ENCODE results near the gene COL4A5.
A peak's percentile ranks its signal among the peaks of the same experiment; 100 is the strongest.

The COL4A5 gene

DNA sequence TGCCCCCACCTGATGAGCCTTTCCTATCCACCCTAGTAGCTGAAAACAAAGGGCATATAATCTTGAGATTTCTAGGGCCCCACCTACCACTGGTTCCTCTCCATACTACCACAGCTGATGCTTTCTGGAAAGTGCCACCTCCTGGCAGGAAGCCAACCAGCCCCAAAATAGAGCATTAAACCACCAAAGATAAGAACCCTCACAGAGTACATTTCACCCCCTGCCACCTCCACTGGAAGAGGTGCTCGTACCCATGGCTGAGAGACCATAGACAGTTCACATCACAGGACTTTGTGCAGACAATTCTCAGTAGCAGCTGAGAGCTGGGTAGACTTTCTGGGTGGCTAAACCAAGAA, 202.6 kb downstream of the COL4A5 start:
- no peak for DNase-seq

DNA sequence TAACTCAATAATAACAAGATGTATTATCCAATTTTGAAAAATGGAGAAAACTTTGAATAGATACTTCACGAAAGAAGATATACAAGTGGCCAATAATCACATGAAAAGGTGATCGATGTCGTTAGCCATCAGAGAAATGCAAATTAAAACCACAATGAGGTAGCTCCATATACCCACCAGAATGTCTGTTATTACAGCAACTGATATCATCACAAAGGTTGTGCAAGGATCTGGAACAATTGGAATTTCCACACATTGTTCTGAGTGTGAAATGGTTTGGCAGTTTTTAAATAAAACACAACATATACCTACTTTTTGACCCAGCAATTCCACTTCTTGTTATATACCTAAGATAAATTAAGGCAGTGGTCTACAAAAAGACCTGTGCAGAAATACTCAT, 225.1 kb downstream of the COL4A5 start:
- no peak for DNase-seq

DNA sequence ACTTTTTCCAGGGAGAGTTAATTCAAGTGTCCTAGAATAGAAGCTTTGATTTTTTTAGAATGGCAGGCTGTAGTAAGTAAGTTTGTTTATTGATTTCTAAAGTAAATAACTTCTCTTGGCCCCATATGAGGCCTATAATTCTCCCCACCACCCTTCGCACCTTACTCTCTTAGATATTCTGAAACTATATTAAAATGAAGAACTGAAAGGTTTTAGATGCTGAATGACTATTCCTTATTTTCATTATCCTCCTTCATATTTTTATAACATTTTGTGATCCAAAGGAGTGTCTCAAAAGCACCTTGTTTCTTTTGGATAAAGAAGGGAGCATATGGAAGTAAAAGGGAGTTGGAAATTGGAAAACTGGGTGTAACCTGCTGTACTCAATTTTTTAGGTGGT, 226.5 kb downstream of the COL4A5 start:
- DNase-seq, result no peak

DNA sequence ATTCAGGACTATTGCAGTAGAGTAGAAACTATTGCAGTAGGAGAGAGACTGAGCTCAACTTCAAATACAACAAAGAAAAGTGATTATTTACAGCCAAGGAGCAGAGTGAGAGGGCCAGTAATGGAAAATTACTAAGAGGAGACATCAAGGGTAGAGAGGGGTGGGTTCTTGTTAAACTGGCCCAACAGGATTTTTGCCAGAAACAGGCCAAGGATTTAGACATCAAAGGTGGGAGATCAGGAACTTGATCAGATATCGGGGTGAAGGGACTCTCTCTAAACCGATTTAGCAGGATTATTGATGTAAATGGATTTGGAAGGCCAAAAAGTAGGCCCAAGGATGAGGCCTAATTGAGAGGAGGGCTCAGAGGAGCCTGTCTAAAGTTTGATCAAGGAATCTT, 231.9 kb downstream of the COL4A5 start:
- DNase-seq, result no peak

DNA sequence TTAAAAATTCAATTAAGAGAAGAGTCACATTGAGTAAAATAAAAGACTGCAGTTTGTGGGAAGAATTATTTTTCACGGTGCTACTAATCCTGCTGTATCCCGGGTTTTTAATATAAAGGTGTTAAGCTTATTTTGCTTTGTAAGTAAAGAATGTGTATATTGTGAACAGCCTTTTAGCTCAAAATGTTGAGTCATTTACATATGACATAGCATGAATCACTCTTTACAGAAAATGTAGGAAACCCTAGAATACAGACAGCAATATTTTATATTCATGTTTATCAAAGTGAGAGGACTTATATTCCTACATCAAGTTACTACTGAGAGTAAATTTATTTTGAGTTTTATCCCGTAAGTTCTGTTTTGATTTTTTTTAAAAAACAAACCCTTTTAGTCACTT, 257.1 kb downstream of the COL4A5 start:
- no peak for DNase-seq

DNA sequence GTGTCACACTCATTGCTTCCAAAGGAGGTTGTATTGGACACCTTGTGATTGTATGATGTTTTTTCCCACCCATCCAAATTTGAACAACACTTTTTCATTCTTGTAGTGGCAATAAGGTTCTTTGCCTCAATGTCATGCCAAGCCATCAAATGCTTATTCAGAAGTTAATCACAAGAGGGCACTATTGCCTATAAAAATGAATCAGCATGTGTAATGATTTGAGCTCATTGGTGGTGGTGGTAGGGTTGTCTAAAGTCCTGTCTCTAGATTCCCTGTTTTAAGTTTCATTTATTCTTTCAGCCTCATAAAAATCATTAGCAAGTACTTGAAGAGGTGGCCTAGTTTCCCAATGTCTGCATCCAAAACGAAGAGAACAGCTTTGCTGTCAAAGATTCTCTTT, 259.7 kb downstream of the COL4A5 start:
- DNase-seq, result peak; percentile 5 to 12

DNA sequence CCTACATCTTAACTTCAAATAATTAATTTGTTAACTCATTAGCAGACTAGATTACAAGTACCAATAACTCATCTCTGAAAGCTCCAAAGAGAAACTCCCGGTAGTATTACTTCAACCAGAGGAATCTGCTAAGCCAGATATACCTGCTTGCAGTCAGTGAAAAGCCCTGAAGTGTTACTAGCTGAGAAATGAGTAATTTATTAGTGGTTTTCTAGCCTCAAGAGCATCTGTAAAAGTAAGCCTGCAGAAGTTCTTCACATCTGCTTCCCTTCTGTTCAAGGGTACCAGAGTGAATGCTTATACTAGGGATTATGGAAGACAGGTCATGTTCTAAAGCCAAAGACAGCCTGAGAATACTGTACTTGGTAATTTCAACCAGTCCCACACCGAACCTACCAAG, 262.0 kb downstream of the COL4A5 start:
- DNase-seq, result no peak

DNA sequence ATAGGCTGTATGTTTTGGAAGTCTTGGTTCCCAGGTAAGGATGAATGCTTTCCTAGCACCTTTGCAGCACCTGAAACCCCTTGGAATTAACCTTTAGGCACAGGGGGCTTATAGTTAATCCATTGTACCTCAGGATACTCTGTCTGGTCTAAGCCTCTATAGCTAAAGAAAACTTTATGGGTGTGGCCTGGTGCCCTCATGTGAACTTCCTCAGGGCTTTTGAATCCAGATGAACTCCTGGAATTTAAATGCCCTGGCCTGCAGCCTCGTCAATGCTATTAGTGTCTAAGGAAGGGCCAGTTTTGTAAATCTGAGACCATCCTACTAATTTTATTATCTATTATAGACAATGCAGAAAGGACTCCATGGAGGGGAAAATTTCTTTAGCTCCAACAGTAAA, 262.9 kb downstream of the COL4A5 start:
- DNase-seq, result no peak

DNA sequence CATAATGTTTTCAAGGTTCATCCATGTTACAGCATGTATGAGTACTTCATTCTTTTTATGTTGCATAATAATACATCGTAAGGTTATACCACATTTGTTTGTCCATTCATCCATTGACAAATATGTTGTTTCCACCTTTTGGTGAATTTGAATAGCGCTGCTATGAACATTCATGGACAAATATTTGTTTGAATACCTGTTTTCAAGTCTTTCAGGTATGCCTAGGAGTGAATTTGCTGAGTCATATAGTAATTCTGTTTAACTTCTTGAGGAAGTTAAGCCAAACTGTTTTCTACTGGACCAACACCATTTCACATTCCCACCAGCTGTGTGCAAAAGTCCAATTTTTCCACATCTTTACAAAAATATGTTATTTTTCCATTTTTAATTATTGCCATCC, 265.2 kb downstream of the COL4A5 start:
- no peak for DNase-seq

DNA sequence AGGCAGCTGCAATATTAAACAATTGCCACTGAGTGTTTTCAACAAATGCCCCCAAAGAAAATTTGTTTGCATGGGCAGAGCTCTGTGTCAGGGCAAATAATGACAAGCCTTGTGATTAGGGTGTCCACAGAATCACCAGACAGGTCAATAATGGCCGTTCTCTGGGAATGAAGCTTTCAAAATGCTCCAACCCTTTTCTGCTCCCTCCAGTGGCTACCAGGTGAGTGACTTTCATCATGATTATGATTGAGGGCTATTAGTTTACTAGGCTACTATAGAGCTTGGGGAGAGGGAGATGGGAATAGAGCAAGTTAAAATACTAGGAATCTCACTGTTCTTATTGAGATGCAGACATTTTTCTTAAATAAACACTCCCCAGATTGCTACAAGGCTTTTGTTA, 273.2 kb downstream of the COL4A5 start:
- no peak for DNase-seq

DNA sequence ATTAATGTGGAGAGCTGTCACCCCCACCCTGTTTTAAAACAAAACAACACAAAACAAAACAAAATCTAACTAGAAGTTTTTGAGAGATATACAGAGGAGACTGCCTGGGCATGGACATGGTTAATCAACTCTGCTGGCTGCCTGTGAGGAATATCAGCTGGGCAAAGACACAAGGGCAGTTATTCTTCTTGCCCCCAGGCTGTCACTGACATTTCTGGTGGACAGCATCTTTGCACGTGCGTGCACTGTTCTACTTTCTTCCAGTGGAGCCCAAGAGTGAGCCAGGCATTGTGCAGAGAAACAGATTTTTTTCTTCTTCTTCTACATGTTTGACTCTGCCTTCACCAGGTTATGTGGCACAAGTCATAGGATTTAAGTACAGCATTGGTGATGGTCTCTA, 282.9 kb downstream of the COL4A5 start:
- no peak for DNase-seq

DNA sequence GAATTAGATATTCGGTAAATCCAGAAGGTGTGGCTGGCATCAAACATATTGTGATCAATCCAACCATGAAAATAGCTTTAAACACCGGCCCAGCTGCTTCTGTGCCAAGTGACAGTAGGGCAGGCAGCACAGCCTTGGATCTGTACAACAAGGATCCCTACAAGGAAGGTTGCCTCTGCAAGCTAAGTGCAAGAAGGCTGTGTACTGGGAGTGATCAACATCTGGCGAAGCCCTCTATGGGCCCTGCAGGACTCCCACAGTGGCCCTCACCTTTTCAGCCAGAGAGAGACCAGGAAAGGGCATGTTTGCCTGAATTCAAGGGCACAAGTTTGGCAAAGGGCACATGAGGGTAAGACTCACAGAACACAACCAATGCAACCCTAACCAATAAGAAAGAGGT, 287.1 kb downstream of the COL4A5 start:
- DNase-seq, result no peak

DNA sequence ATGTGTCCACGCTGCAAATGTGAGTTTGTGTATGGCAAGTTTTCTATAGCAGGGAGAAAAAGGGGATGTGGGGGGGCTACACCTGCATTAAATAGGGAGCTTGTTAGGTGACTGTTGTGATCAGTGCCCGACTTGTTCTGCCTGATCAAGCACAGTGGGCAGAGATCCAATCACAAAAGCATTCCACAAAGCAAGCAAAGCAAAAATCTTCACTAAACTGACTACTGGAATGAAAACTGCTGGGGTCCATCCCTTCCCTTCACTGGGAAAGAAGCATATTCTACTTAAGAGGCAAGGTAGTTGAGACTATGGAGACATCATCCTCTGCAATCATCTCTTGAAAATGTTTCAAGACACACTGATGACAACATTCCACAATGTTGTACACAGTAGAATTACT, 291.5 kb downstream of the COL4A5 start:
- no peak for DNase-seq

DNA sequence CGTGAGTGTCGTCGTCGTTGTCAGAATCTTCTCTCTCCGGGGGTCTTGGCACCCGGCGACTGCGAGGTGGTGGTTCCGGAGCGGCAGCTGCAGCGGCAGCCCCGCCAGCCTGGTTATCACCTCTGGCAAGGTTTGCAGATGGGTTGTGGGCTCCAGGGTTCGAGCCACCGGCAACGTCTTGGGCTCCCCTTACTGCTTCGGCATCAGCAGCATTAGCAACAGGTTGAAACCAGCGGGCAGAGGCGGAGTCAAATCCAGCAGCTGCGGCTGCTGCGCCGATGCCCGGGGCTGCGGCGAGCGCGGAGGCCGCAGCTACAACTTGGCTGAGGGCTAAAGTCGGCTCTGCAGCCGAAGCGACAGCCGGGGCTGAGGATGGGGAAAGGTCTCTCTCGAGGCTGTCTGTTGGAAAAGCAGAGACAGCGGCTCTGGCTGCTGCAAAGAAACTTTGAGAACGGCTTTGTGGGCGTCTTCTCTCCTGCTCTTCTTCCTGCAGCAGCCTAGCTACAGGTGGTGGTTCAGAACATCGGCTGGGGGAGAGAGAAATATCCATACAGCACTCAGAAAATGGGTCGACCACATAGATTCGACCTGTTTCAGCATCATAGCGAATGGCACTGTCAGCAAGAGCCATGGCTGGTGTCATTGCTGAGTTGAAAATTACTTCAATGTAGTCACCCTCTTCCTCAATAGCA, 293.1 kb downstream of the COL4A5 start:
- no peak for DNase-seq

DNA sequence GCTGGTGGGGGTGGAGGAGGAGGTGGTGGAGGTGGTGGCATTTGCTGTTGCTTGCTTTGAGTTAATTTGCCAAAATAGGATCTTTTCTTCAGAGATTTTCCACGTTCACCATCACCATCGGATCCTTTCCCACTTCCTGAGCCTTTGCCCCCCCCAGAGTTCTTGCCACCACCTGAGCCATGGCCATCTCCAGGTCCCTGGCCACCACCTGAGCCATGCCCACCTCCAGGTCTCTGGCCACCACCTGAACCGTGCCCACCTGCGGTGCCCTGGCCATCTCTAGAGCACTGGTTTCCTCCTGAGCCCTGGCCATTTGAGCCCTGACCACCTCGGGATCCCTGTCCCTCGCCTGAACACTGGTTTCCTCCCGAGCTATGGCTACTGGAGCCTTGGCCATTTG, 294.8 kb downstream of the COL4A5 start:
- no peak for DNase-seq

DNA sequence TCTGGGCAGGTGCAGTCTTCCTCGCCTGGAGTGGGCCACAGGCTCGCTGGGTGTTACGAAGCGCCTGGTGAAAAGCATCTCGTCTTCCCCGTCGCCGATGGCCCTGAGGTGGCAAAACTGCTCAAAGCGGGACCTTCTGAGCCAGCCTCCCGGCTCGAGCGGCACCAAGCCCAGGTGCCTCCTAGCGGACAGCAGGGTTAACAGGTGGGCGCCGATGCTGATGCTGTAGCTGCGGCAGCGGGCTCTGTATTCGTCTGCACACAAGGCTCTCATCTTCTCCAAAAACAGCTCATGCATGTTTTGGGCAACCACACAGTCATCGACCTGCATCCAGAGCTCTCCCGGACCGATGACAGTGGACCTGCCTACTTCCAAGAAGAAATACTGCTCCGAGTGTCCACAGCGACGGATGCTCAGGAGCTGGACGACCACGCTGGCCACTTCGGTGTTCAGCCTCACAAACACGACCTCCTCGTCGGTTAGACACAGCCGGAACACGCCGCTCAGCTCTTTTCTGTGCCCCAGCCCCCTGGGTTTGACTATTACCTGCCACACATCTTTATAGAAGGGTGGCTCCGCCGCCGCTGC, 295.5 kb downstream of the COL4A5 start:
- DNase-seq, result peak; percentile 30 to 39

DNA sequence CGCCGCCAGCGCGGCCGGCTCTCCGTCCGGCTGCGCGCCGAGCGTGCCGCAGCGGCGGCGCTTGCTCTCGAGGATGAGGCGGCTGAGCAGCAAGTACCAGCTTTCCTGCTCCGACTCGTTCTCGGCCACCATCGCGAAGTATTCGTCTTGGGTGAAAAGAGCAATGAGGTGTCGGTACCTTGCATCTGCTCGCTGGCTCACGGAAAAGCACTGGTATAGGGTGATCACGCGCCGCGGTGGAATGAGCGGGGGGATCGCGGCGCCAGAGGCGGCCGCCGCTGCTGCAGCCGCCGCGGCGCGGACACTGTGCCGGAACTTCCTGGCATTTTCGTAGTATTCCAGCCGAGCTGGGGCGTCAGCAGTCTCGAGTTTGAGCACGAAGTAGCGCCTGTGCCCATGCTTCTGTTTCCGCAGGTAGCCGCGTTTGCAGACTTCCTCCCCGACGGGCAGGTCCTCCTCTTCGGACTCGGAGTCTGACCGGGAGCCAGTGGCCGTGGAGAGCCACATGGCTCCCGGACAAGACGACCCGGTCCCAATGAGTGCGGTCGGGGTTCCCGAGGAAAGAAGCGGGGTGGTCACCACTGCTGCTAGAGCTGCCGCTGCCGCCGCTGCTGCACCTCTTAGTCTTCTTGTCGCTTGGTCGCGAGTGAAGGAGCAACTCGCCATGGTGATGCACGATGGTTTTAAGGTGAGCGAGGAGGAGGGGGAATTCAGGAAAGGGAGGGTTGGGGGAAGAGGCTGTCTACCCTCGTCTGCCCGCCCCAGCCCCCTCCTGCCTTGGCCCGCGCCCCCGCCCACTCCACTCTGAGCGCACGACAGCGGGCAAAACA, 296.3 kb downstream of the COL4A5 start:
- DNase-seq, result no peak

DNA sequence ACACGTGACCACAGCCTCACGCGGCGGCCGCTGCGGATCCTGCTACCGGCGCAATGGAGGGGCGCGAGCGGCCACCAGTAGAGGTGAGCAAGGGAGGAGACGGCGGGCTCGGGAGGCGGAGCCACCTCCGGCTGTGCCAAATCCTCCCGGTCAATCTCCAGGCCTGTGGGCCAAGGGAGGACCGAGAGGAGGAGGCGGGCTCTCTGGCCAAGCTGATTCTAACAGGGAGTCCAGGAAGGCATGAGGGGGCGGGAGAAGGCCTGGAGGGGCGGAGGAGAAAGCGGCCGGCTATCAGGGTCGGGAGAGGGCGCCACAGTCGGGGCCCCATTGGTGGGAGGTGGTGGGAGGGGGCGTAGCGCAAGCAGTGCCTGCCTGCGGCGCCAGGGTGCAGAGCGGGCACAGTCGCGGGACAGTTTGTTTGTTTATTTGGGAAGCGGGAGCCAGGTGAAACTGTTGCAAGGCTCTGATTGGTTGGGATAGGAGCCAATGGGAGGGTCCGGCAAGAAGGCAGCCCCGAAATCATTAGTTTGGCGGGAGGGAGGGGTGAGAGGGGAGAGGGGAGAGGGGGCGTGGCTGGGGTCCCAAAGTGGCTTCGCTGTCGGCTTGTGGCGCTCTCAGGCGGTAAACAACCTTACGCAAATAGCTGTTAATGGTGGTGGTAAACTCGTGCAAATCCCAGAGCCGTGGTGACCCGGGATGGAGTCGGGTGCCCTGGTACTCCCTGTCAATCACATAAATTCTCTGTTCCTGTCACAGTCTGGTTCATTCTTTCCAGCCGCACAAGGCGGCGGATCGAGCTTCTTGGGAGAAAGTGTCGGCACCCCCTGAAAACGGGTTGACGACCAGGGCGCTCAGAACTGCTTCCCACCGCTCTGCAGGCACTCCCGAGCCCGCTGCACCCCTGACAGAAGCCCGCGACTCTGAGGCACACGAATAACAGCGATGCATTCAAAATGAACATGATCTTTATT, 297.2 kb downstream of the COL4A5 start, which contains the start of gene IRS4:
IRS4 (minus strand) TSS at position 55 of the 971 bp plus-strand sequence.
- peak; percentile 88 to 96 for DNase-seq

DNA sequence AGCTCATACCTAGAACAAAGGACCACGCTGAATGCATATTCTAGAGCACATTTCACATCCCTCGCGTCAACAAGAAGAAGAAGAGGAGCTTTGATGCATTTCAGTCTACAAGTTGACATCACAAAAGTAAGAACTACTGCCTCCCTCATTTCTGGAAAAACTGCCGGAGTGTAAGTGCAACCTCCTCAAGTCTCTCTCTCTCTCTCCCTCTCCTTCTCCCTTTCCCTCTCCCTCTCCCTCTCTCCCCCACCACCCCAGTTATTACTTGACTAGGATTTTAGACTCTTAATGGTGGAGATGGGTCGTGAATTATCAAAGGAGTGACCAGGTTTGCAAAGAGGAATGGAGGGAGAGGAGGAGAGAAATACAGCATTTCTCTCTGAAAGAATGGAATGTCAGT, 298.1 kb downstream of the COL4A5 start:
- DNase-seq, result no peak

DNA sequence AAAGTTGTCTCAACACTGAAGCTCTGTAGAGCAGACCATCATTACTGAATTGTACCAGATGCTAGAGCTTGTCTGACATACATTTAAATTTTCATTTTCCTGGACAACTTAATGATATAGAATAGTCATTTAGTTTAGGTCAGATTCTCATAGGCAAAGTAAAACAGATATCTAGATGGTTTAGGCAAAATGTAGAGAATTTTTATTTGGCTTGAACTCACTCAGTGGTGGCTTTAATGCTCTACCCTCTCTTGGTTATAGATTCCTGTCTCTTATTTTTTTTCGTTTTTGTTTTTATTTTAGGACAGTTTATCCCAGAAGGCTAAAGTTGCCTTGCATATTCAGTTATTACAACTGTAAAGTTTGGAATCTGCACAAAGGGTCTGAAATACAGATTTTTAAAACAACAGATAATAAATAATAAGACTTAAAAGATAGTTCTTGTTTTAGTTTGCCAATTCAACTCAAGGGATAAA, 300.7 kb downstream of the COL4A5 start:
- DNase-seq, result no peak

Data from NCI-H187 (cell line).